NK-92 (cell line): ENCODE results near the gene AFG1L.
"Not testable (repeated sequence)": the region's sequence is repeated elsewhere in the genome, so short reads cannot be mapped to it uniquely, and the experiment has no call there.

Source experiments
- DNase-seq: peaks from one replicate; lab custom pipeline; 2025; ENCODE audit not compliant: unreplicated experiment; lab: John Stamatoyannopoulos, UW

Gene AFG1L

GRCh38 chr6:108348655-108349349 is 53.9 kb downstream of the AFG1L start:
- no peak for DNase-seq

- no peak for DNase-seq
Observed at GRCh38 chr6:108350528-108350927, 55.7 kb downstream of the AFG1L start.

GRCh38 chr6:108353853-108354252 is 59.0 kb downstream of the AFG1L start:
- no peak for DNase-seq

DNA sequence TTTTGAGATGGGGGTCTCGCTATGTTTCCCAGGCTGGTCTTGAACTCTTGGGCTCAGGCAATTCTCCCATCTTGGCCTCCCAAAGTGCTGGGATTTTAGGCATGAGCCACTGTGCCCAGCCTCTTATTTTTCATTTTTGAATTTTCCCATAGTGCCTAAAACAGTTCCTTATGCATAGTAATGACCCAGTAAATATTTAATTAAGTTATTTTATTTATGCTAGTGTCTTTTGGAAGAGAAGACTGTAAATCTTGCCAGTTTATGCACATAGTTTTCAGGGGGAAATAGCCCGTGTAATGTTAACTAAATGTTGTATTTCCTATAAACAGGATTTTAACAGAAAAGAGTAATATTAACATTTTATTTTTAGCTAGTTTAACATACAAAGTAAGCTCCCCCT is 60.3 kb downstream of the AFG1L start:
- no peak for DNase-seq

DNA sequence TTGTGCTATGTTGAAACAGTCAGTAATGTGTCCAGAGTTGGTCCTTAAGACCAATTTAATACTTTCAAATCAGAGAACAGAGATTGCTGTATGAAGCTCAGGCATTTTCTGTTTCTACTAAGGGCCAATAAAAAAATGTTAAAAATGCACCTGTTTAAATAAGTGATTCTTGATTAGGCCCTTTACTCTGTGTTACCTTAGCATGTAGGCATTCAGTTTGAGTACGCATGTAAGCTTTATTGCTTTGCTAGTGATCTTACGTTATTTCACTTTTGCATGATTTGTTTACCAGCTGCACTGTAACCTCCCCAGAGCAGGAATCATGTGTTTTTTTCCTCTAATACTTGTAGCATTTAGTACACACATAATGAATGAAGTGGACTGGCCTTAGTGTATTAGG is 61.0 kb downstream of the AFG1L start:
- DNase-seq, result no peak

DNA sequence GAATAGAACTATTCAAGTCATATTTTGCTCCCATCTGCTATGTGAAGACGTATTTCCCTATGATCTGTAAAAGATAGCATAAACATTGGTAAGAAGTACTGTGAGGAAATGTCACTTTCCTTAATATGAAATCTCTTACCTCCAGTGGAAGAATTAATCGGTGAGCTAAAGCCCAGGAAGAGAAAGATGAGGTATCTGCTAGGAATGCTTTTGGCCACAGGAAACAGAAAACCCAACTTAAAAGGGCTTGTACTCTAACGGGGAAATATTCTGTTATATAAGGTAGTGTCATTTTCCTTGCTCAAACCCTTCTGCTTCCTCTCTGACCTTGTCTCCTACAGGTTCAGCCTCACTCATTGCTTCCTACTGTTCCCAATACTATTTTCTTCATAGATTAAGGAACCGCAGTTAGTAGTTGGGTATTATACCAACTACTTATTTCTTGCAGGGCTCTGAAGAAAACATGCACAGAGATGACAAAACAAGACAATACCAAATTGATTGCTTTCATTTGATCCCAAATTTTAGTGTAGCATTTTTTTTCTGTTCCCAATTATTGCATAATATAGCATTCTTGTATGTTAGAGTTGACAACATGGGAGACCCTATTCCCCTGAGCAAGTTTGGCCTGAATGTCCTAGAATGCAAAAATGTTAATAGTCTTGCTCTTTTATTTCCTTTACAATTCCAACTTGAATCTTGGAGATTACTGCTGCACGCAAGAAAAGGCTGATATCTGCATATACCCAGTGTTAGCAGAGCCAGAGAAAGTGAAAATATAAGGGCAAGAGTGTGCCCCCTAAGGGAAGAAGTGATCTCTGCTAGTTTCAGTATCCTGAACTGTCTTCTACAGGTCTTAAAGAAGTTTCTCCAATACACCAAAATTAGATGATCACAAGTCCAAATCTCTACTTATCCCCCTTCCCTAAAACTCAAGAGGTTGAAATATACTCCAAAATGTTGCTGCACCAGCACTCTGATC is 65.3 kb downstream of the AFG1L start:
- no peak for DNase-seq

DNA sequence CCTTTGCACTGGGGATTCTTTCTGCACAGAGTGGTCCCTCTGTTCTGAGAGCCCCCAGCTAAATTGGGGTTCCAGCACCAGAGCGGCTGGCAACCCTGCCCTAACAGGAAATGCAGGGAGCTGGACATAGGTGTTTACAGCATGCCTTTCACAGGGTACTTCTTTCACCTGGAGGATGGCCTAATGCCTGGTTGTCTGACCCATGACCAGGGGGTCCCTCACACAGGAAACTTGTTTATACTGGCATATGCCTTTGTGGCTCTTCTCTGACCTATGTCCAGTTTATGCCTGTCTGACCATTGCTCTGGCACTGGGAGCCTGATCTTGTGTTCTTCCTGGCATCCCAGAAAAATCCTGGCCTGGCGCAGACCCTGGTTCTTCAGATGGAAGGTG is 66.1 kb downstream of the AFG1L start:
- DNase-seq, result no peak

- no peak for DNase-seq
Observed at GRCh38 chr6:108361312-108361932, 66.6 kb downstream of the AFG1L start.

GRCh38 chr6:108362455-108362854 is 67.6 kb downstream of the AFG1L start:
- no peak for DNase-seq

GRCh38 chr6:108363113-108363512 is 68.3 kb downstream of the AFG1L start:
- DNase-seq, result no peak

DNA sequence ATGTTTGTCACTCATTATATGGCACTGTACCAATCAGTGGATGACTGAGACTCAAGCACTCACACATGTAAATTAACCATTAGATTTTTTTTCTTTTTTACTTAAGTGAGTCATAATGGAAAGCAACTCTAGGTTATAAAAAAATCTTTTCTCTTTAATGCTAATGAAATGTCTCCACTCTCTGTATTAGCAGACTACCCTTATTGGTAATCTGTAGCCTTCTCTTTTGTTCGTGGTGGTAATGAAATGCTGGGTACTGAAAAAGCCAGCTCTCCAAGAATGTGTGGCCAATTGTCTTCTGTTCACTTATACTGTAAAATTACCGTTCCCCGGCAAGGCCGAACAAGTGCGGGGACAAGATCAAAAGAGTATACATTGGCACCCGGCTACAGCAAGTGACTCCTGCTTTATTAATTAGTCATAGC is 69.0 kb downstream of the AFG1L start:
- no peak for DNase-seq

- no peak for DNase-seq
Observed at GRCh38 chr6:108364470-108364869, 69.6 kb downstream of the AFG1L start.

- DNase-seq, result no peak
Observed at GRCh38 chr6:108365478-108365877, 70.6 kb downstream of the AFG1L start.

- DNase-seq, result no peak
Observed at GRCh38 chr6:108366236-108366635, 71.4 kb downstream of the AFG1L start.

DNA sequence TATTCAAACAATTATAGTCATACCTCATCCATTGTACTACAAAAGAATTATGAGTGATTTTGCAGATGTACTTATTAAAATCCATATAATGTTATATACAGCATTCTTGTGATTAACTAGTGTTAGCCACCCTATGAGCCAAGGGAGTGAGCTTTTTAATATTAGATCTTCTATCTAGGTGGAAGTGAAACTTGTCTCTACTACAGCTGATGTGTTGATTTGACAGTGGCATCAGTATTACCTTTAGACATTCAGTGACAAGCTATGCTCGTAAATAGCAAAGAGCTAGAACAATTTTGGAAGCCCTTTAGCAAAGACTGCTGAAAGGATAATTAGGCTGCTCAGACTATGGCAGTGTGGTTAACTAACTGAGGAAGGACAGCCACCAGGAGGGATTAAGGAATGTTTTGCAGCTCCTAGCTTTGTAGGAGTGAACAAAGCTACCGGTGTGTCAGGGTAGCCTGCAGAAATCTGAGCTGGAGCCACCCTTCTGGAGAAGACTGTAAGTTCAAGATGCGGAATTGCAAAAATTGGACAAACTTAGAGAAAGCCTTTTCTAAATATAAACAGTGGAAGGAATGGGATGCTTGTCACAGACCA is 73.7 kb downstream of the AFG1L start:
- no peak for DNase-seq

GRCh38 chr6:108380876-108381275 is 86.0 kb downstream of the AFG1L start:
- no peak for DNase-seq

GRCh38 chr6:108383981-108384380 is 89.1 kb downstream of the AFG1L start:
- no peak for DNase-seq

GRCh38 chr6:108389190-108389589 is 94.3 kb downstream of the AFG1L start:
- DNase-seq, result not testable (repeated sequence)

DNA sequence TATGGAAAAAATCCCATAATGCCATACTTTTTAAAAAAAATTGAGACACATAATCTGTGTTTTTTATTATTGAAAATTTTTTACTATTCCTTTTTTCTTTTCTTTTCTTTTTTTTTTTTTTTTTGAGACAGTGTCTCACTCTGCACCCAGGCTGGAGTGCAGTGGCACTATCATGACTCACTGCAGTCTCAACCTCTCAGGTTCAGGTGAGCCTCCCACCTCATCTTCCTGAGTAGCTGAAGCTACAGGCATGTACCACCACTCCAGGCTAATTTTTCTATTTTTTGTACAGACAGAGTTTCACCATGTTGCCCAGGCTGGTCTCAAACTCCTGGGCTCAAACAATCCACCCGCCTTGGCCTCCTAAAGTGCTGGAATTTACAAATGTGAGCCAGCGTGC is 100.4 kb downstream of the AFG1L start:
- DNase-seq, result no peak

GRCh38 chr6:108403236-108403635 is 108.4 kb downstream of the AFG1L start:
- DNase-seq, result no peak

DNA sequence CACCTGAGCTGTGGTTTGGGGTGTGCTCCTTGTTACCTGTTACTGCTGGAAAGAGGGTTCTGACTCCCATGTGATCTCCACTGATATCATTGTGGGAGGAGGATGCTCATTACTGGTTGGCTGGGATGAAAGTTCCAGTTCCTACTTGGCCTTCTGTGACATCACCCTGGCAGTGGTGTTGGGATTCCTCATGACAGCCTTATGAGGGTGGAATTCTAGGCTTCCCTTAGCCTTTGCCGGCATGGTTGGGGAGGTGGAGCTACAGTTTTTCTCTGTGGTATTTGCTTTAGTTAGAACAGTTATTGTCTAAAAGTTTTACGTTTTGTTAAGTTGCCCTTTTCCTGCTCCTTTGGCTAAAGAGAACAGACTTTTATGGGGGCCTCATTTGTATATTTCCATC is 112.1 kb downstream of the AFG1L start:
- no peak for DNase-seq
